Stimulated activated naive CD8-positive, alpha-beta T cell treated with anti-CD3 and anti-CD28 coated beads, Interleukin-15, Interleukin-2, amounts not matched to agents 100 ng/mL and 50 ng/mL, for 24 hours (primary cell): ENCODE results near the gene METRNL.
"Not testable (repeated sequence)": the region's sequence is repeated elsewhere in the genome, so short reads cannot be mapped to it uniquely, and the experiment has no call there.

Source experiments
- H3K27ac Mint-ChIP-seq: one replicate; pipeline ENCODE4 v1.8.0; 2021; ENCODE audit warnings: mild to moderate bottlenecking, mixed read lengths
- H3K27me3 Mint-ChIP-seq: one replicate; pipeline ENCODE4 v1.8.0; 2021; ENCODE audit warnings: mixed read lengths
- H3K36me3 Mint-ChIP-seq: one replicate; pipeline ENCODE4 v1.8.0; 2021; ENCODE audit warnings: low read depth, mixed read lengths
- H3K4me1 Mint-ChIP-seq: one replicate; pipeline ENCODE4 v1.8.0; 2021; ENCODE audit warnings: low read depth, mixed read lengths
- H3K4me3 Mint-ChIP-seq: one replicate; pipeline ENCODE4 v1.8.0; 2021; ENCODE audit warnings: mild to moderate bottlenecking, mixed read lengths
- H3K9me3 Mint-ChIP-seq: one replicate; pipeline ENCODE4 v1.8.0; 2021; ENCODE audit warnings: mixed read lengths

The METRNL gene

DNA sequence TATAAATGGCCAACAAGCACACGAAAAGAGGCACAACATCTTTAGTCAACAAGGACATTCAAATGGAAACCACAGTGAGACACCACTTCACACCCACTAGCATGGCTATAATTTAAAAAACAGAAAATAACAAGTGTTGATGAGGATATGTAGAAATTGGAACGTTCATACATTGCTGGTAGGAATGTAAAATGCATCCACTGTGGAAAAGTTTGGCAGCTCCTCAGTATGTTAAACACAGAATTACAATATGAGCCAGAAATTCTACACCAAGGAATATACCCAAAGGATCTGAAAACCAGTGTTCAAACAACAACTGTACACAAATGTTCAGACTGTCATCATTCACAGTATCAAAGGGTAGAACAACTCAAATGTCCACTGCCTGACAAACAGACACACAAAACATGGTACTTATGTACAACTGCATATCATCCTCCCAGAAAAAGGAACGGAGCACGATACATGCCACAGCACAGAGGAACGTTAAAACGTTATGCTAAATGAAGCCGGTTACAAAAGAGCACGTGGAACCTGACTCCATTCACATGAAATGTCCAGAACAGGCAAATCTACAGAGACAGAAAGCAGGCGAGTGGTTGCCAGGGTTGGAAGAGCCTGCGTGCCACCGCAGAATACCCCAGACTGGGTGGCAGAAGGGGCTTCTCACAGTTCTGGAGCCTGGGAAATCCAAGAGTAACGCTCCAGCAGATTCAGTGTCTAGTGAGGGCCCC, 32.8 kb upstream of the METRNL start:
- no peaks in the 10 kb centered on the region for H3K27me3 Mint-ChIP-seq

DNA sequence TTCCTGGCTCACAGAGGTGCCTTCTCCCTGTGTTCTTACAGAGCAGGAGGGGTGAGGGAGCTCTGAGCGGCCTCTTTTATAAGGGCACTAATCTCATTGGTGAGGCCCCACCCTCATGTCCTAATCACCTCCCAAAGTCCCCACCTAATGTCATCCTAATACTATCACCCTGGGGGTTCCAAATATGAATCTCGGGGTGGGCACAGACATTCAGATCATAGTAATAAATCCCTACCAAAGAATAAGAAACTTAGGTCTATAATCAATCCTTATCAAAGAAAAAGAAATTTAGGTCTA, 32.3 kb upstream of the METRNL start:
- Mint-ChIP-seq H3K27ac (no peak overlapping the region), H3K36me3 (peaks cover 51% of the 10 kb centered on the region), H3K4me1 (peaks cover 49% of the 10 kb centered on the region), H3K4me3 (no peak overlapping the region), H3K9me3 (peaks cover 11% of the 10 kb centered on the region), H3K27me3 (no peaks in the 10 kb centered on the region)

More for the DNA sequence above, 32.8 kb upstream of the METRNL start:
- no peak overlapping the region for H3K4me3 Mint-ChIP-seq
- H3K9me3 Mint-ChIP-seq = peaks cover 14% of the 10 kb centered on the region
- H3K4me1 Mint-ChIP-seq = peaks cover 49% of the 10 kb centered on the region
- H3K36me3 Mint-ChIP-seq = peaks cover 56% of the 10 kb centered on the region
- no peak overlapping the region for H3K27ac Mint-ChIP-seq

DNA sequence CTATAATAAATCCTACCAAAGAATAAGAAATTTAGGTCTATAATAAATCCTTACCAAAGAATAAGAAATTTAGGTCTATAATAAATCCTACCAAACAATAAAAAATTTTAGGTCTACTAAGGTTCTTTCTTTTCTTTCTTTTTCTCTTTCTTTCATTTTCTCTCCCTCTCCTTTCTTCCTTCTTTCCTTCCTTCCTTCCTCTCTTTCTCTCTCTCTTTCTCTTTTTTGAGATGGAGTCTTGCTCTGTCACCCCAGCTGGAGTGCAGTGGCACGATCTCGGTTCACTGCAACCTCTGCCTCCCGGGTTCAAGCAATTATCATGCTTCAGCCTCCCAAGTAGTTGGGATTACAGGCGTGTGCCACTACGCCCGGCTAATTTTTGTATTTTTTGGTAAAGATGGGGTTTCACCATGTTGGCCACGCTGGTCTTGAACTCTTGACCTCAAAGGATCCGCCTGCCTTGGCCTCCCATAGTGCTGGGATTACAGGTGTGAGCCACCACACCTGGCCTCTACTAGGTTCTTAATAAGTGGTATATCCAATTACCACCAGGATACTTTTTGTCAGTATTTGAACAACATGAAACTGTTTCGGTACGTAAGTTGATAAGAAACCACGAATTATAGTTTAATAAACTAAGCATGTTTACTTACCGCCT, 31.5 kb upstream of the METRNL start:
- H3K4me1 Mint-ChIP-seq = peaks cover 50% of the 10 kb centered on the region
- not testable (repeated sequence) for H3K27me3 Mint-ChIP-seq, H3K9me3 Mint-ChIP-seq
- H3K27ac Mint-ChIP-seq = peak overlapping the region; percentile 91
- H3K4me3 Mint-ChIP-seq = peak overlapping the region; percentile 80
- peaks cover 43% of the 10 kb centered on the region for H3K36me3 Mint-ChIP-seq

DNA sequence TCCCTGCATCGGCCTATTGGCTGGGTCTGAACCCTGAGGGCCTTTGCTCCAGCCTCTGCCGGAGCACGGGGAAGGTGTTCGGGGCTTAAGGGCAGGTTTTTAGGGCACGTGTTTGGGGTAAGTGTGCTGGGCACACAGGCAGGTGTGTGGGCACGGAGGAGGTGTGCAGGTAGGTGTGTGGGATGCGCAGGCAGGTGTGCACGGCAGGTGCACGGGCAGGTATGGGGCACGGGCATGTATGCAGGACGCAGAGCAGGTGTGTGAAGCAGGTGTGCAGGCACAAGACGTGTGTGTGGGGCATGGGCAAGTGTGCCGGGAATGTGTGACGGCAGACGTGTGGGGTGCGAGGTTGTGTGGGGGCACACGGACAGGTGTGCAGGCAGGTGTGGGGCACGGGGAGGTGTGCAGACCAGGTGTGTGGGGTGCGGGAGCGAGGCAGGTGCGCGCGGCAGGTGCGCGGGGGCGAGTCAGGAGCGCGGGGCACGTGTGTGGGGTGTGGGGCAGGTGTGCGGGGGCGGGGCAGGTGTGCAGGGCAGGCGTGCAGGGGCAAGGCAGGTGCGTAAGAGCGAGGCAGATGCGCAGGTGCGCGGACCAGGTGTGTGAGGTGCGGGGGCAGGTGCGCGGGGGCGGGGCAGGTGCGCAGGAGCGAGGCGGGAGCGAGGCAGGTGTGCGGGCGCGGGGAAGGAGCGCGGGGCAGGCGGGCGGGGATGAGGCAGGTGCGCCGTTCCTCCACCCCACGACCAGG, 28.6 kb upstream of the METRNL start:
- Mint-ChIP-seq H3K9me3 (peaks cover 3% of the 10 kb centered on the region), H3K4me1 (peaks cover 53% of the 10 kb centered on the region), H3K27me3 (no peaks in the 10 kb centered on the region), H3K4me3 (peak overlapping the region; percentile 90), H3K27ac (peak overlapping the region; percentile 97), H3K36me3 (peaks cover 18% of the 10 kb centered on the region)

- peak overlapping the region; percentile 97 for H3K27ac Mint-ChIP-seq
- H3K4me1 Mint-ChIP-seq = peaks cover 50% of the 10 kb centered on the region
- peaks cover 15% of the 10 kb centered on the region for H3K36me3 Mint-ChIP-seq
- H3K27me3 Mint-ChIP-seq = no peaks in the 10 kb centered on the region
- H3K9me3 Mint-ChIP-seq = peaks cover 2% of the 10 kb centered on the region
- peak overlapping the region; percentile 90 for H3K4me3 Mint-ChIP-seq
Measured at GRCh38 chr17:83051396-83052240, 27.8 kb upstream of the METRNL start.

DNA sequence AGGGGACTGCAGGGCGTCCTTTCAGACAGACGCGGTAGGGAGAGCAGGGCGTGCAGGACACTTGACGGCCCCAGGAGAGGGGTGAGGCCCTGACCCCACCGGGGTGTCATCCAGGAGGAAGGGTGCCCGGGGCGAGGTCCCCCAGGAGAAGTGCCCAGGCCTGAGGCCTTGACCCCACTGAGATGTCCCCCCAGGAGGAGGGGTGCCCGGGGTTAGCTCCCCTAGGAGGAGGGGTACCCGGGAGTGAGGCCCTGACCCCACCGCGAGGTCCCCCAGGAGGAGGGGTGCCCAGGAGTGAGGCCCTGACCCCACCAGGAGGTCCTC, 27.2 kb upstream of the METRNL start:
- Mint-ChIP-seq H3K27ac (peak overlapping the region; percentile 92), H3K4me3 (peak overlapping the region; percentile 72), H3K4me1 (peaks cover 47% of the 10 kb centered on the region), H3K9me3 (no peaks in the 10 kb centered on the region), H3K27me3 (no peaks in the 10 kb centered on the region), H3K36me3 (peaks cover 9% of the 10 kb centered on the region)

GRCh38 chr17:83053021-83053681, 26.3 kb upstream of the METRNL start:
- peaks cover 43% of the 10 kb centered on the region for H3K4me1 Mint-ChIP-seq

GRCh38 chr17:83053739-83054451, 25.5 kb upstream of the METRNL start:
- Mint-ChIP-seq H3K27me3 (no peaks in the 10 kb centered on the region), H3K9me3 (no peaks in the 10 kb centered on the region), H3K4me1 (peaks cover 35% of the 10 kb centered on the region), H3K27ac (peak overlapping the region; percentile 74), H3K36me3 (no peaks in the 10 kb centered on the region), H3K4me3 (peak overlapping the region; percentile 65)

More at GRCh38 chr17:83053021-83053681, 26.3 kb upstream of the METRNL start:
- no peaks in the 10 kb centered on the region for H3K9me3 Mint-ChIP-seq
- H3K27ac Mint-ChIP-seq = peak overlapping the region; percentile 74
- no peaks in the 10 kb centered on the region for H3K27me3 Mint-ChIP-seq
- H3K4me3 Mint-ChIP-seq = peak overlapping the region; percentile 65
- peaks cover 4% of the 10 kb centered on the region for H3K36me3 Mint-ChIP-seq

- no peaks in the 10 kb centered on the region for H3K27me3 Mint-ChIP-seq
- H3K4me1 Mint-ChIP-seq = peaks cover 28% of the 10 kb centered on the region
- no peak overlapping the region for H3K27ac Mint-ChIP-seq
- no peaks in the 10 kb centered on the region for H3K9me3 Mint-ChIP-seq
- H3K36me3 Mint-ChIP-seq = no peaks in the 10 kb centered on the region
- no peak overlapping the region for H3K4me3 Mint-ChIP-seq
Measured at GRCh38 chr17:83054518-83055125, 24.8 kb upstream of the METRNL start.

- not testable (repeated sequence) for H3K36me3 Mint-ChIP-seq, H3K9me3 Mint-ChIP-seq, H3K27ac Mint-ChIP-seq, H3K4me3 Mint-ChIP-seq, H3K27me3 Mint-ChIP-seq
- peaks cover 24% of the 10 kb centered on the region for H3K4me1 Mint-ChIP-seq
Measured at GRCh38 chr17:83055176-83055575, 24.2 kb upstream of the METRNL start.

- H3K9me3 Mint-ChIP-seq = no peaks in the 10 kb centered on the region
- no peak overlapping the region for H3K4me3 Mint-ChIP-seq
- H3K27me3 Mint-ChIP-seq = no peaks in the 10 kb centered on the region
- H3K27ac Mint-ChIP-seq = no peak overlapping the region
- H3K36me3 Mint-ChIP-seq = no peaks in the 10 kb centered on the region
- peaks cover 18% of the 10 kb centered on the region for H3K4me1 Mint-ChIP-seq
Measured at GRCh38 chr17:83055911-83056582, 23.4 kb upstream of the METRNL start.

DNA sequence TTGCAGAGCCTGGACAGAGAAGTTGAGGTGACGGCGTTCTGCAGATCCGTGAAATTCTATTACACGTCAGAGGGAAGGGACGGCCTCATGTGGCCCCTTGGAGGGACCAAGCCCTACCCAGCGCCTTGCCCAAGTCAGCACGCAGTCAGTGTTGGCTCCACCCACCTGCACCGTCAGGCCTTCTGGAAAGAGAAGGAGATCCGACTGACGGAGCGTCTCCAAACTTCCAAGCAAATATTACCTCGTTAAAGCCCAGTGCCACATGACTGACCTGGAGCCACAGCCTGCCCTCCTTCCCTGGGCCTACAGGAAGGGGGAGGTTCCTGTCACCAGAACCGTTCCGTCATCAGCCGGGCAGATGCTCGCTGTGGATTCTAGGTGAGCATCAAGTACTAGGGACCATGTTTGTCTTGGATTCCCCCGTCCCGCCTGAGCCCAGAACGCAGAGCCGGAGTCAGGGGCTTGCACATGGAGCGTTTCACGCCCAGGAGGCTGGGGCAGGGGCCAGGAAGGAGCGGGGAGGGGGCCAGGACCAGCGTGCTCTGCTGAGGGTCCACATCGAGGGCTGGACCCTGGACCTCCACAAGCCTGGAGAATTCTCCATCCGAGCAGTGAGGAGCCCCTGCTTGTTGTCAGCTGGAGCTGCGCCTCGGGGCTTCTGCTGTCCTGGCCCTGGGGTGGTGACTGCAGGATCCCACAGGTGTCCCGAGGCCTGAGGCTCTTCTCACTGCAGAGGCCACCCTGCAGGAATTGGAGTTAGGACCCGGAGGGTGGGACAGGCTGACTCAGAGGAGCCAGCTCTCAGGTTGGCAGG, 22.6 kb upstream of the METRNL start:
- no peak overlapping the region for H3K27ac Mint-ChIP-seq
- no peaks in the 10 kb centered on the region for H3K9me3 Mint-ChIP-seq
- no peaks in the 10 kb centered on the region for H3K27me3 Mint-ChIP-seq
- no peaks in the 10 kb centered on the region for H3K36me3 Mint-ChIP-seq
- H3K4me1 Mint-ChIP-seq = peaks cover 18% of the 10 kb centered on the region
- H3K4me3 Mint-ChIP-seq = no peak overlapping the region

GRCh38 chr17:83057397-83057761, 22.0 kb upstream of the METRNL start:
- H3K27me3 Mint-ChIP-seq = no peaks in the 10 kb centered on the region
- no peaks in the 10 kb centered on the region for H3K36me3 Mint-ChIP-seq
- no peaks in the 10 kb centered on the region for H3K9me3 Mint-ChIP-seq
- no peak overlapping the region for H3K27ac Mint-ChIP-seq
- peaks cover 18% of the 10 kb centered on the region for H3K4me1 Mint-ChIP-seq
- H3K4me3 Mint-ChIP-seq = no peak overlapping the region
